ENCODE data around the gene PEPD. TPM values are rescaled to one million over a fixed set of nuclear protein-coding genes. Genes with fewer than 3 reads are reported as not detected.

Gene PEPD
- total and polyA plus RNA-seq, 2 of the 4 experiments (the other 2 are of a cell fraction) = 36.7 to 88.4 TPM

DNA sequence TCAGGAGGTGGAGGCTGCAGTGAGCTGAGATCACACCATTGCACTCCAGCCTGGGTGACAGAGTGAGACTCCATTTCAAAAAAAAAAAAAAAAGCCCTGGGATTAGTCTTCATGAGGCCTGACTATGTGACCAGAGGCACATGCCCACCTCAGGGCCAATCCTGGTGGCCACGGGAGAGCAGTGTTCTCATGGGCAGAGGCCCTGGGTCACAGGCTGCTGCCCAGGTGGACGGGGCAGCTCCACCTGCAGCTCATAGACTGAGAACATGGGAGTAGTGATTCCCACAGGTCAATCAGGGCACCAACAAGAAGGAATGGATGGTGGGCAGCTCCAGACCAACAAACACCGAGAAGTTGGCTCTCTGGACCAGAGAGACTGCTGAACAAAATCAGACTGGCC is 26.1 kb upstream of the PEPD start:
- DNase-seq (no peak), ATAC-seq (ENCODE audit: low read depth) (no peak)
- Histone ChIP-seq H3K18ac (ENCODE audit: low read depth, low read length) (no peak overlapping the region), H3K9me1 (ENCODE audit: insufficient read depth, low read length) (no peaks in the 10 kb centered on the region), H2AK9ac (replicated peaks; ENCODE audit: low read depth, low read length, poor library complexity) (no peak overlapping the region), H4K20me1 (ENCODE audit: insufficient read depth, low read length) (no peaks in the 10 kb centered on the region), H3K4me2 (ENCODE audit: low read depth, low read length) (no peak overlapping the region), H3K27me3 (ENCODE audit: control insufficient read depth, insufficient read depth, low read length) (no peaks in the 10 kb centered on the region), H4K91ac (ENCODE audit: insufficient read depth, low read depth, low read length) (no peak overlapping the region), H2AK5ac (ENCODE audit: low read depth, low read length) (no peak overlapping the region), H3K9me3 (ENCODE audit: control insufficient read depth, insufficient read depth, low read length) (no peaks in the 10 kb centered on the region), H4K5ac (ENCODE audit: low read depth, low read length) (no peak overlapping the region), H3K56ac (ENCODE audit: extremely low read depth, insufficient read depth, low read length) (no peak overlapping the region), H2BK120ac (ENCODE audit: low read depth, low read length) (no peak overlapping the region), H2BK20ac (ENCODE audit: low read depth, low read length) (no peak overlapping the region), H2BK5ac (ENCODE audit: low read depth, low read length, poor library complexity, severe bottlenecking) (no peak overlapping the region), H3K27ac (ENCODE audit: insufficient read depth, low read length) (no peak overlapping the region), H3K9ac (ENCODE audit: low read depth, low read length) (no peak overlapping the region), H3K4me3 (ENCODE audit: insufficient read depth, low read depth, low read length) (no peak overlapping the region), H2BK15ac (ENCODE audit: low read depth, low read length) (no peak overlapping the region), H3K23ac (ENCODE audit: low read depth, low read length) (no peak overlapping the region), H3K36me3 (ENCODE audit: control insufficient read depth, insufficient read depth, low read length) (no peaks in the 10 kb centered on the region), H3K14ac (replicated peaks; ENCODE audit: low read depth, low read length) (no peak overlapping the region), H3K4ac (ENCODE audit: low read depth, low read length) (no peak overlapping the region), H3K4me1 (ENCODE audit: control insufficient read depth, insufficient read depth, low read length) (no peaks in the 10 kb centered on the region), H2AFZ (replicated peaks; ENCODE audit: low read length, poor library complexity) (no peak overlapping the region), H3K79me1 (ENCODE audit: low read depth in 1 of 2, low read length in 2 of 2) (no peaks in the 10 kb centered on the region), H4K8ac (ENCODE audit: low read depth in 2 of 2, low read length in 2 of 2) (no peak overlapping the region)
- dilution Hi-C loops (cut with HindIII; ENCODE audit: low sequenced_read_pairs, unreplicated experiment) = no loop called here
- intact Hi-C loops (cut with micrococcal nuclease) = no loop called here
- POLR2A ChIA-PET (ENCODE audit: unreplicated experiment) = no interaction called here
- in situ Hi-C loops (cut with MboI; ENCODE audit: low sequenced_read_pairs) = no loop called here
- CTCF ChIA-PET = interaction anchor here (0.6 kb wide), 1 partner anchor 295 kb away, joined by 3 read pairs; no protein-coding TSS in a partner anchor
- no TSS peak for BruUV-seq (replicated peaks)
- WGBS, 2 experiments (ENCODE audit: extremely low coverage in 2 of 2, insufficient read length in 1 of 2) = 21% methylated on average over 2 of the region's 3 CpGs; no CpG with 5 or more reads in 1 of the 2 experiments
- no peak for TF ChIP-seq POLR2A (IDR thresholded peaks at IDR 0.05; ENCODE audit: low read depth, low read length)
- no peak for TF ChIP-seq SMC3 (IDR thresholded peaks at IDR 0.05; ENCODE audit: low read depth, low read length)
- TF ChIP-seq CEBPB (IDR thresholded peaks at IDR 0.05; ENCODE audit: low read depth, low read length) = no peak
- no peak for TF ChIP-seq FOS (IDR thresholded peaks at IDR 0.05; ENCODE audit: low read depth, low read length)
- no peak for TF ChIP-seq BHLHE40 (IDR thresholded peaks at IDR 0.05; ENCODE audit: low read depth, low read length)
- no peak for TF ChIP-seq RAD21 (IDR thresholded peaks at IDR 0.05; ENCODE audit: low read length)
- TF ChIP-seq MAZ (IDR thresholded peaks at IDR 0.05; ENCODE audit: borderline replicate concordance, low read depth, low read length) = no peak
- TF ChIP-seq MAFK (IDR thresholded peaks at IDR 0.05; ENCODE audit: low read depth, low read length) = no peak
- TF ChIP-seq ELK1 (IDR thresholded peaks at IDR 0.05; ENCODE audit: borderline replicate concordance, low read depth, low read length) = no peak
- TF ChIP-seq, protein P1, sequence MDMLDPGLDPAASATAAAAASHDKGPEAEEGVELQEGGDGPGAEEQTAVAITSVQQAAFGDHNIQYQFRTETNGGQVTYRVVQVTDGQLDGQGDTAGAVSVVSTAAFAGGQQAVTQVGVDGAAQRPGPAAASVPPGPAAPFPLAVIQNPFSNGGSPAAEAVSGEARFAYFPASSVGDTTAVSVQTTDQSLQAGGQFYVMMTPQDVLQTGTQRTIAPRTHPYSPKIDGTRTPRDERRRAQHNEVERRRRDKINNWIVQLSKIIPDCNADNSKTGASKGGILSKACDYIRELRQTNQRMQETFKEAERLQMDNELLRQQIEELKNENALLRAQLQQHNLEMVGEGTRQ (IDR thresholded peaks at IDR 0.05; ENCODE audit: low read depth, low read length) = no peak
- no peak for TF ChIP-seq MXI1 (IDR thresholded peaks at IDR 0.05; ENCODE audit: borderline replicate concordance, low read depth, low read length)
- TF ChIP-seq NFE2L2 (IDR thresholded peaks at IDR 0.05; ENCODE audit: low read depth, low read length) = no peak
- no peak for TF ChIP-seq CTCF (conservative IDR thresholded peaks at IDR 0.05; ENCODE audit: low read depth, low read length)
- no peak for TF ChIP-seq CHD1 (IDR thresholded peaks at IDR 0.05; ENCODE audit: low read depth, low read length)
- TF ChIP-seq RFX5 (IDR thresholded peaks at IDR 0.05; ENCODE audit: low read depth, low read length) = no peak
- no peak for TF ChIP-seq RCOR1 (IDR thresholded peaks at IDR 0.05; ENCODE audit: insufficient replicate concordance, low read length)
